ENCODE data around the gene TRAPPC10. TPM values are rescaled to one million over a fixed set of nuclear protein-coding genes. Genes with fewer than 3 reads are reported as not detected.
A peak's percentile ranks its signal among the peaks of the same experiment; 100 is the strongest.

The TRAPPC10 gene, protein sequence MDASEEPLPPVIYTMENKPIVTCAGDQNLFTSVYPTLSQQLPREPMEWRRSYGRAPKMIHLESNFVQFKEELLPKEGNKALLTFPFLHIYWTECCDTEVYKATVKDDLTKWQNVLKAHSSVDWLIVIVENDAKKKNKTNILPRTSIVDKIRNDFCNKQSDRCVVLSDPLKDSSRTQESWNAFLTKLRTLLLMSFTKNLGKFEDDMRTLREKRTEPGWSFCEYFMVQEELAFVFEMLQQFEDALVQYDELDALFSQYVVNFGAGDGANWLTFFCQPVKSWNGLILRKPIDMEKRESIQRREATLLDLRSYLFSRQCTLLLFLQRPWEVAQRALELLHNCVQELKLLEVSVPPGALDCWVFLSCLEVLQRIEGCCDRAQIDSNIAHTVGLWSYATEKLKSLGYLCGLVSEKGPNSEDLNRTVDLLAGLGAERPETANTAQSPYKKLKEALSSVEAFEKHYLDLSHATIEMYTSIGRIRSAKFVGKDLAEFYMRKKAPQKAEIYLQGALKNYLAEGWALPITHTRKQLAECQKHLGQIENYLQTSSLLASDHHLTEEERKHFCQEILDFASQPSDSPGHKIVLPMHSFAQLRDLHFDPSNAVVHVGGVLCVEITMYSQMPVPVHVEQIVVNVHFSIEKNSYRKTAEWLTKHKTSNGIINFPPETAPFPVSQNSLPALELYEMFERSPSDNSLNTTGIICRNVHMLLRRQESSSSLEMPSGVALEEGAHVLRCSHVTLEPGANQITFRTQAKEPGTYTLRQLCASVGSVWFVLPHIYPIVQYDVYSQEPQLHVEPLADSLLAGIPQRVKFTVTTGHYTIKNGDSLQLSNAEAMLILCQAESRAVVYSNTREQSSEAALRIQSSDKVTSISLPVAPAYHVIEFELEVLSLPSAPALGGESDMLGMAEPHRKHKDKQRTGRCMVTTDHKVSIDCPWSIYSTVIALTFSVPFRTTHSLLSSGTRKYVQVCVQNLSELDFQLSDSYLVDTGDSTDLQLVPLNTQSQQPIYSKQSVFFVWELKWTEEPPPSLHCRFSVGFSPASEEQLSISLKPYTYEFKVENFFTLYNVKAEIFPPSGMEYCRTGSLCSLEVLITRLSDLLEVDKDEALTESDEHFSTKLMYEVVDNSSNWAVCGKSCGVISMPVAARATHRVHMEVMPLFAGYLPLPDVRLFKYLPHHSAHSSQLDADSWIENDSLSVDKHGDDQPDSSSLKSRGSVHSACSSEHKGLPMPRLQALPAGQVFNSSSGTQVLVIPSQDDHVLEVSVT
- 26.3 TPM for polyA plus RNA-seq (2012; ENCODE audit: insufficient read depth, insufficient read length)

DNA sequence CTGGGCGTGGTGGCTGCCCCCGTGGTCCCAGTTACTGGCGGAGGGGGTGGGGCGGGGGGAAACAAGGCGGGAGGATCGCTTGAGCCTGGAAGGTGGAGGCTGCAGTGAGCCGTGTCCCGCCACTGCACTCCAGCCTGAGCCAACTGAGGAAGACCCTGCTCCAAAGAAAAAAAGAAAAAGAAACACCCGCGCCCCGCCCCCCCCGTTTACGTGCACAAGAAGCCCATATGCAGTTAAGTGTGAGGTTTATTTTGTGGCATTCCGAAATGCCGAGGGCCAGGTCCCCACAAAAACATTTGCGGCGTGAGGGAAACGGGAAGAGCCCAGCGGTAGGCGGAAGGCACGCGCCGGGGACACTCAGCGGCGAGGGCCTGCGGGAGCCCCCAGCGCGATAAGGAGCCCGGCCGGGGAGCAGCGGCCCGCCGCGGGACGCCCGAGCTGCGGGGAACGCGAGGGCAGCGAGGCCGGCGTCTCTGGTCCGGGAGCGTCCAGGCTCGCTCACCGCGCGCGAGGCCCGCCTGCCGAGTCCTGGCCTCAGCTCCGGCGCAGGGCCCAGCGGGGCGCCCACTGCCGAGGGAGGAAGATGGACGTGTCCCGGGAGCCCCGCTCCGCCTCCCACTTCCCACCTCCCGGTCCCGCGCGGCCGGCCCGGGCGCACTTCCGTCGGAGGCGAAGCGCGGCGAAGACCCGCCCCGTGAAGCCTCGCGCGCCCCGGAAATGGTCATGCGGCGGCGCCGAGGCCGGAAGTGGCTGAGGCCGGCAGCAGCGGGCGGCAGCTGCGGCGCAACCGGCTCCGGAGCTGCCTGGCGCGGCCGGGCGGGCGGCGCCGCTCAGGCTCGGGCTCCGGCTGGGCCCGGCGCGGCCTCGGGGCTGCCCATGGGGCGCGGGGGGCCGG, at the start of gene TRAPPC10:
TRAPPC10 (plus strand) TSS at position 731 of the 895 bp plus-strand sequence. CDS start 185 bp downstream, outside the sequence.
- peak within 1 kb of the TSS; percentile 83 for H3K4me3 ChIP-seq (ENCODE audit: low read length)
- DNase-seq (ENCODE audit: low read depth, low spot score), result peak; percentile 63

DNA sequence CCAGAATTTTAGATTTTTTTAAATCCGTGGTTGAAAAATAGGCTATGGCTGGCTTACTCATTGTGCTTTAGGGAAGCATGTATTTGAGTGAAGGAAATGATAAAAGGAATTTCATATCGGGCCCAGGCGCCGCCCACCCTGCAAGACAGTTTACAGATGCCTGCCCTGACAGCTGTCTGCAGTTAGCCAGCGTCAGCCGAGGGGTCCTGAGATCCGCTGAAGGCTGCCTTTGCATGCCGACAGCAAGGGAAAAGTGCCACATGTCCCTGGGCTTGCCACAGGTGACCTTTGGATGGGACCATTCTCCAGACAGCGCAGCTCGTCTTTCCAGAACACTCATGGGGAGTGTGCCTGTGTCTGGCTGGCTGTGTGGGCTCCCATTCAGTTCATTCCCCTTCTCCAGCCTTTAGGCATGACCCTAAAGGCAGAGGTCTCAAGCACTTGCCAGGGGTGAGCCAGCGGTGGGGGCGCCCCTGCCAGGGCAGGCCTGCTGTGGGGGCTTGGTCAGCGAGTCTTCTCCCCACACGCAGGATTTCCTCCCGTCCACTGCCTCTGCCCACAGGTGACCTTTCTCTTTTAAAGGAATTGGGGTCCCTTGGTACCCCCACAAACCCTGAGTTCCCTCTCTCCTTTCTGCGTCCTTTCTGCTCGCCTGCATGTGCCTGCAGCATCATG, 46.1 kb upstream of the TRAPPC10 start:
- H3K4me3 ChIP-seq (ENCODE audit: low read length), result no peak overlapping the region
- DNase-seq (ENCODE audit: low read depth, low spot score), result no peak

DNA sequence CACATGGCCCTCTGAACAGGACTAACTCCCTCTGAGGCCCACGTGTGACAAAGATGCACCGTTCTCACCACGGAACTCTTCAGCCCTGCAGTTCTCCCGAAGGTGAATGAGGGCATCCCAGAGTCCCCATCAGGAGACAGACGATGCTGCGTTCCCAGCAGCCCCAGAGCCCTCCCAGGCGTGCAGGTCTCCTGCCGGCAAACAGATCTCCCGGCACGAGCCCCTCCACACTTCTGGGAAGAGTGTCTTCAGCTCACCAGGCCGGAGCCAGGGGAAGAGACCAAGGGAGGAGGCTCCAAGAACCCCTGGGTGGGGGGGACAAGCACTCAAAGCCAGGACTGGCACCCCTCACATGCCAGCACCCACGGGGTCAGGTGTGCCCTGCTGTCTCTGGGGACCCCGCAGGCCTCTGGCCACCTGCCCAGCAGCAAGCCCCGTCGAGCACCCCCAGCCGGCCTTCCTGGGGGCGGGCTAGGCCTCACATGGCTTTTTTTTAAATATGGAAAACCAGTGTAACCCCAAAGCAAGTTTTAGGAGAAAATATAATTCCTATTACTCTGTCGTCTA, 45.1 kb upstream of the TRAPPC10 start:
- DNase-seq (ENCODE audit: low read depth, low spot score), result no peak
- no peak overlapping the region for H3K4me3 ChIP-seq (ENCODE audit: low read length)

DNA sequence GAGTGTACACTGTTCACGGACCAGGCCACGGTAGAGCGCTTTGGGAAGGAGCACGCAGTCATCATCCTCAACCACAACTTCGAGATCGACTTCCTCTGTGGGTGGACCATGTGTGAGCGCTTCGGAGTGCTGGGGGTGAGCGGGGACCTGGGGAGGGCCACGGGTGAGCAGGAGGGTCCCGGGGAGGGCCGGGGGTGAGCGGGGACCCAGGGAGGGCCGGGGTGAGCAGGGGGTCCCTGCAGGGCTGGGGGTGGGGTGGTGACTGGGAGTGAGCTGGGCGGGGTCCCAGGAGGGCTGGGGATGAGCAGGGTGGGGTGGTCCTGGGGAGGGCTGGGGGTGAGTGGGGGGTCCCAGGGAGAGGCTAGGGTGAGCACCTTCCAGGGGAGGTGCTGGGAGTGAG, 44.1 kb upstream of the TRAPPC10 start:
- DNase-seq (ENCODE audit: low read depth, low spot score), result no peak
- no peak overlapping the region for H3K4me3 ChIP-seq (ENCODE audit: low read length)

DNA sequence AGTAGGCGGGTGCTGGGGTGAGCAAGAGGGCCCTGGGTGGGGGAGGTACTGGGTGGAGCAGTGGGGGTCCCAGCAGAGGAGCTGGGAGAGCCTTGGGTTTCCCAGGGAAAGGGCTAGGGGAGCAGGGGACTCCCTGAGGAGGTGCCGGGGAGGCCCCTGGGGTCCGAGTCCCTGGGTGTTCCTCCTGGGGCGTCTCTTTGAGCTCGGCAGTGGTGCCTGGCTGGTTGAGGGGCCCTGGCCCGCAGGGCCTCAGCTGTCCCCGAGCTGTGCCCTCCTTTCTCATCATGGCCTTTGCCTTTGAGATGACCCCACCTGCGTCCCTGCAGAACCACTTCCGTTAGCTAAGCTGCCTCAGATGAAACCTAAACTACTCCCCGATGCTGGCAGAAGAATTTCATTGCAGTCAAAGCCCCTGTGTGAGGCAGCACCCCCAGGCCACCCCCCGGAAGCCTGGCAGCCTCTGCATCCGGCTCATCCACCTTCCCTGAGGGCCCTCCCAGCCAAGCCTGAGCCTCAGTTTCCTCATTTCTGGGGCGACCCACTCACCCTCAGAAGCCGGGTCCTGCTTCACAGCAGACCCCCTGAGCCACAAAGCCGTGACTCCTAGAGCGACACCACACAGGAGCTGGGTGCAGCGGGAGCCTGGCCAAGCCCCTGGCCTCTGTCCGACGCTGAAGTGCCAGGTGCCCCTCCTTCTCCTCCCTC, 43.5 kb upstream of the TRAPPC10 start:
- DNase-seq (ENCODE audit: low read depth, low spot score), result no peak
- no peak overlapping the region for H3K4me3 ChIP-seq (ENCODE audit: low read length)

DNA sequence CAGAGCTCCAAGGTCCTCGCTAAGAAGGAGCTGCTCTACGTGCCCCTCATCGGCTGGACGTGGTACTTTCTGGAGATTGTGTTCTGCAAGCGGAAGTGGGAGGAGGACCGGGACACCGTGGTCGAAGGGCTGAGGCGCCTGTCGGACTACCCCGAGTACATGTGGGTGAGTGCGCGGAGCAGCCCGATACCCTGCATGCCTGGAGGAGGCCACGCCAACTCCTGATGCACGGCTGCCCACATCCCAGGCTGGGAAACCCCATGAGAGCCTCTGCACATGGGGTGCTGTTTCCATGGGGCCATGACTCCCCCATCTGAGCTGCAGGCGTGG, 43.0 kb upstream of the TRAPPC10 start:
- H3K4me3 ChIP-seq (ENCODE audit: low read length), result no peak overlapping the region
- no peak for DNase-seq (ENCODE audit: low read depth, low spot score)

DNA sequence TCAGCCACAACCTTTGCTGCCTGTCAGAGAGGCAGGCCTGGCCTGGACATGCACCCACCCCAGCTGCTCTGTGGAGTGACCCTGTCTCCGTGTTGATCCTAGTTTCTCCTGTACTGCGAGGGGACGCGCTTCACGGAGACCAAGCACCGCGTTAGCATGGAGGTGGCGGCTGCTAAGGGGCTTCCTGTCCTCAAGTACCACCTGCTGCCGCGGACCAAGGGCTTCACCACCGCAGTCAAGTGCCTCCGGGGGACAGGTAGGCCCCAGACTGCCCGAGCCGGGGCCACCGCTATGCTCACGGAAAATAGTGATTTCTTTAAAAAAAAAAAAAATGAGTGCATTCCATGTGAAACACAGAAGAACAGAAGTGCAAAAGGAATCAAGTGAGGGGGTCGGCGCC, 41.6 kb upstream of the TRAPPC10 start:
- no peak overlapping the region for H3K4me3 ChIP-seq (ENCODE audit: low read length)
- no peak for DNase-seq (ENCODE audit: low read depth, low spot score)

DNA sequence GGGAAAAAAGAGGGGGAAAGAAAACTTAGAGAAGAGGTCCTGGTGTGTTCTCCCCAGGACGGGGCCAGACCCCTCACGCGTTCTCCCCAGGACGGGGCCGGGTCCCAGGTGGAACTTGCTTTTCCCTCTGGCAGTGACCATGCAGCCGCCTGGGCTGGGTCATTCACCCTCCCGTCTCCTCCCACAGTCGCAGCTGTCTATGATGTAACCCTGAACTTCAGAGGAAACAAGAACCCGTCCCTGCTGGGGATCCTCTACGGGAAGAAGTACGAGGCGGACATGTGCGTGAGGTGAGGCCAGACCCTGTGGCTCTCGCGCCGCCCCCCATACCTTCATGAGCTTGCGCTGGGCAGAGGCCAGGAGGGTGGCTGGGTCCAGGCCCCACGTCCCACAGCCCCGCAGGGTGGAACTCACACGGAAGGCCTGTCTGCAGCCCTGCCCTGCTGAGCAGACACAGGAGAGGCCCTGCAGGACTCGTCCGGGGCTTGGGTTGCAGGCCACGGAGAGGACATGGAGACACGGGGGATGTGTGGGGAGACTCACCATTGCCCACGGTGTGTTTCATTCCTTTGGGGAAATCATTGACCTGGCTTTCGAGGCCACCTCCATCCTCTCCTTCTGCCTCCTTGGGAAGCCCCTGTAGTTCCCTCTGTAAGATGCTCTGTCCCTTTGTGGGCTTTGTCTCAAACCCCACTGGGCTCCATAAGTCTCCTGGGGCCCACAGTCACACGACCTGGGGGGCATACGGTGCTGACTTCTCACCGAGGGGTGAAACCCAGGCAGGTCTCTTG, 40.7 kb upstream of the TRAPPC10 start:
- H3K4me3 ChIP-seq (ENCODE audit: low read length), result no peak overlapping the region
- no peak for DNase-seq (ENCODE audit: low read depth, low spot score)

DNA sequence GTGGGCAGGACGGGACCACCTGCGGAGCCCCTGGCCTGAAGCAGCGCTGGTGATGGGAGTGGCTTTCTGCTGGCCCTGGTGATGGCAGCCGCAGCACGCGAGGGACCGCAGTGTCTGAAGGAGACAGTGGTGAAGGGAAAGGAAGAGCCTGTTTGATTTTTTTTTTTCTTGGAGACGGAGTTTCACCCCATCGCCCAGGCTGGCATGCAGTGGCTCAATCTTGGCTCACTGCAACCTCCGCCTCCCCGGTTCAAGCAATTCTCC, 40.2 kb upstream of the TRAPPC10 start:
- H3K4me3 ChIP-seq (ENCODE audit: low read length), result no peak overlapping the region
- DNase-seq (ENCODE audit: low read depth, low spot score), result no peak

DNA sequence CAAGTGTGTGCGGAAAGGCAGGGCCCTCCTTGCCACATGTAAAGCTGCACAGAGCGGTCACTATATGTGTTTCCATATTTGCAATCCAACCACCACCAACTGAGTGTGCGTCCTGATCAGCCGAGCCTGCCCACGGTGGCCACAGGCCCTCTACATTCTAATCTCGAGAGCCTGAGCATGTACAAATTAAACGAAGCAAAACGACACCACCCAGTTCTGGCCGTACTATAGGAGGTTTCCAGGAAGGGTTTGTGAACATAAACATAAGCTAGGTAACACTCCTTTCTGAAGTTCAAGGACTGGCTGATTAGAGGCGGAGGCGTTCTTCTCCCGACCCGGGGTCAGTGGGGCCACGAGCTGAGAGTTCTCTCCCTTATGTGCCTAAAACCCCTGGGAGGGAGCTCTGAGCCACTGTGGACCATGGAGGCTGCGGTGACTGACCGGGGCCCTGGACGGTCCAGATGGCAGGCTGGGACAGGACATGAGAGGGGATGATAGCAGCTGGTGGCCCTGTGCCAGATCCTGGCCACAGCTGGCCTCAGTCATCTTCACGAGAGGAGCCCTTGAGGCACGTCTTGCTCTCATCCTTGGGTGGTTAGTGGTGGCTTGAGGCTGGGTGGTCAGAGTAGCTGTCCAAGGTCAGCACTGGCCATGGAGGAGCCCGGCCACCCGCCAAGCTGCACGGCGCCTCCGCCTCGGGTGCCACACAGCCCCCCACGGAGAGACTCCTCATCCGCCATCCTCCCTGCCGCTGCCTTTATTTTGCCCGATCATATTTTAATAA, 39.1 kb upstream of the TRAPPC10 start:
- no peak for DNase-seq (ENCODE audit: low read depth, low spot score)
- no peak overlapping the region for H3K4me3 ChIP-seq (ENCODE audit: low read length)

DNA sequence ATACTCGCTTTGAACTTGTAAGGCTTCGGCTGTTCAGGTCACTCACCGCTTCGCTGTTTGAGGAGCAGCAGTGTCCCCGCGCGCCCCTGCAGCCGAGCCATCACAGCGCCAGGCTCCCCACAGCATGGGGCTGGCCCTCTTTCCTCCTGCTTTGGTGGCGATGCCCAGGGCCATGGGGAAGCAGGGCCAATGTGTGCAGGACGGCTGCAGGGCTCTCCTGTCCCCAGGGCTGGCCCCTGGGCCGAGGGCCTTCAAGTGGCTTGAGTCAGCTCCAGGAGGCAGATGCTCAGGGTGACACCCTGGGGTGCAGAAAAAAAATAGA, 38.5 kb upstream of the TRAPPC10 start:
- no peak for DNase-seq (ENCODE audit: low read depth, low spot score)
- no peak overlapping the region for H3K4me3 ChIP-seq (ENCODE audit: low read length)

DNA sequence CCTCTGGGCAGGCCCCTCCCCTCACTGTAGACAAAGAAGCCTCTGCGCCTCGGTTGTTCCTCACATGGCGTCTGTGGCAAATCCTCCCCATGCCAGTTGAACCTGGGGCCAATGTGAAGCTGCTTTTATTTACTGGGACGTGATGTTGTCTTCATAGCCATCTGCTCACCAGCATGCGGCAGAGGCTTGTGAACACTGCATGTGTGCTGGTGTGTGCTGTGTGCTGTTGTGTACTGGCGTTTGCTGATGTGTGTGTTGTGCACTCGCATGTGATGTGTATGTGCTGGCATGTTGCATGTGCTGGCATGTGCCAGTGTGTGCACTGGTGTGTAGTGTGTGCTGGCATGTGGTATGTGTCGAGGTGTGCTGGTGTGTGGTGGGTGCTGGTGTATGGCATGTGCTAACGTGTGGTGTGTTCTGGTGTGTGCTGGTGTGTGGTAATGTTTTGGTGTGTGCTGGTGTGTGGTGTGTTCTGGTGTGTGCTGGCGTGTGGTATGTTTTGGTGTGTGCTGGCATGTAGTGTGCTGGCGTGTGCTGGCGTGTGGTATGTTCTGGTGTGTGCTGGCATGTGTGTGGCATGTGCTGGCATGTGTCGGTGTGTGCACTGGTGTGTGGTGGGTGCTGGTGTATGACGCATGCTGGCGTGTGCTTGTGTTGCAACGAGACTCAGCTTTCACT, 37.2 kb upstream of the TRAPPC10 start:
- no peak overlapping the region for H3K4me3 ChIP-seq (ENCODE audit: low read length)
- DNase-seq (ENCODE audit: low read depth, low spot score), result no peak

DNA sequence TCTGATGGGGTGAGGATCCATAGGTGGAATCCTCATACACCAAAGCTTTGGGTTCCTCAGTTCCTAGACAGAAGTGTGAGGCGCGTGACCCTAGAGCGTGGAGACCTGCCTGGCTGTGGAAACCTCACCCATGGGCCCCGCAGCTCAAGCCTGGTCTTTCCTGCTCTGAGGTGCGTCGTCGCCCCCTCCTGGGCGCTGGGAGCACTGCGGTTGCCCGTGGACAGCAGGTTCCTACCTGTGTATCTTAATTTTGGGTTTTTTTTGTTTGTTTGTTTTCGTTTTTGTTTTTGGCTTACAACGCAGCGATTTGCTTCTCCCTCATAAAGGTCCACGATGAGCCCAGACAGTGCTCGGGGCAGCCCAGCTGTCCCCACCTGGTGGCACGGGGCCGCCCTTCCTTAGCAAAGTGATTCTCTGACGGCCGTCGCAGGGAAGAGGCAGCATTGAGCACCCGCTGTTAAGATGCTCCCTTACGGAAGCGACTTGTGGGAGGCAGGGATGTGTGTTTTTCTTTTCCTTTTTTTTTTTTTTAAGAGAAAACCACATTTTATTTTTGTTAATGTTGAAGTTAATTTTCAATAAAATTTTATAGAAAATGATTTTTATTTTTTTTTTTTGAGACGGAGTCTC, 36.5 kb upstream of the TRAPPC10 start:
- no peak overlapping the region for H3K4me3 ChIP-seq (ENCODE audit: low read length)
- peak; percentile 47 for DNase-seq (ENCODE audit: low read depth, low spot score)

DNA sequence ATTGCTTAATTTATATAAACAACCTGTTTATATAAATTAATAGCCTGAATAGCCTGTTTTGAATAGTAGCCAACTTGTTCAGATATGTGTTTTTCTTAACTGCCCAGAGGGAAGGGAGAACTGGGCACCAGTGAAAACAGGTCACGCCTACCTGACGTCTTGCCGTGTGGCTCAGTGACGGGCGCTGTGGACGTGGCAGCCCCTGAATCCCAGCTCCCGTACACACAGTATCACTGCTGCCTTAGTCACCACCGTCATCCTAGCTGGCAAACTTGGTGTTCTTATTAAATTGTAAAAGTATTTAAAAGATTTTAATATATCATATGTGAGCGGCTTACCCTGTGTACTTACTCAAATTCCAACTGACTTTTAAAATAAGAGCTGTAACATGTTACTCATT, 35.4 kb upstream of the TRAPPC10 start:
- no peak overlapping the region for H3K4me3 ChIP-seq (ENCODE audit: low read length)
- no peak for DNase-seq (ENCODE audit: low read depth, low spot score)

DNA sequence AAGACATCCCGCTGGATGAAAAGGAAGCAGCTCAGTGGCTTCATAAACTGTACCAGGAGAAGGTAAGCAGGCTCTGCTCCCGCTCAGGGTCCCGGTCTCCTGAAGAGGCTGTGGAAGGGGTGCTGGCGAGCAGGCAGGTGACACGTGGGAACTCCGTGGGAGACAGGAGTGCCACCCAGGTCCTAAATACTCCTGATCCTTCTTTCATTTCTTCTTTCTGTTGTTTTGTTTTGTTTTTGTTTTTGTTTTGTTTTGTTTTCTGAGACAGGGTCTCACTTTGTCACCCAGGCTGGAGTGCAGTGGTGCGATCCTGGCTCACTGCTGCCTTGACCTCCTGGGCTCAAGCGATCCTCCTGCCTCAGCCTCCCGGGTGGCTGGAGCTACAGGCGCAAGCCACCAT, 34.0 kb upstream of the TRAPPC10 start:
- no peak overlapping the region for H3K4me3 ChIP-seq (ENCODE audit: low read length)
- no peak for DNase-seq (ENCODE audit: low read depth, low spot score)
